Fibroblast of skin of left biceps (primary cell): ENCODE data around the gene NEURL1.
"Not testable (repeated sequence)": the region's sequence is repeated elsewhere in the genome, so short reads cannot be mapped to it uniquely, and the experiment has no call there.

Experiments used
- DNase-seq, 2 experiments: peaks; one replicate each; pipeline ENCODE4 v3.0.0-alpha.2; 2013; ENCODE audit warnings: low read depth in 2 of 2

NEURL1 gene

DNA sequence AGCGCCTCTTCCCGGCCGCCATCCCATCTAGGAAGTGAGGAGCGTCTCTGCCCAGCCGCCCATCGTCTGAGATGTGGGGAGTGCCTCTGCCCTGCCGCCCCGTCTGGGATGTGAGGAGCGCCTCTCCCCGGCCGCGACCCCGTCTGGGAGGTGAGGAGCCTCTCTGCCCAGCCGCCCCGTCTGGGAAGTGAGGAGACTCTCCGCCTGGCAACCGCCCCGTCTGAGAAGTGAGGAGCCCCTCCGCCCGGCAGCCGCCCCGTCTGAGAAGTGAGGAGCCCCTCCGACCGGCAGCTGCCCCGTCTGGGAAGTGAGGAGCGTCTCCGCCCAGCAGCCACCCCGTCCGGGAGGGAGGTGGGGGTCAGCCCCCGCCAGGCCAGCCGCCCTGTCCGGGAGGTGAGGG is 113.5 kb downstream of the NEURL1 start:
- DNase-seq: not testable (repeated sequence)

DNA sequence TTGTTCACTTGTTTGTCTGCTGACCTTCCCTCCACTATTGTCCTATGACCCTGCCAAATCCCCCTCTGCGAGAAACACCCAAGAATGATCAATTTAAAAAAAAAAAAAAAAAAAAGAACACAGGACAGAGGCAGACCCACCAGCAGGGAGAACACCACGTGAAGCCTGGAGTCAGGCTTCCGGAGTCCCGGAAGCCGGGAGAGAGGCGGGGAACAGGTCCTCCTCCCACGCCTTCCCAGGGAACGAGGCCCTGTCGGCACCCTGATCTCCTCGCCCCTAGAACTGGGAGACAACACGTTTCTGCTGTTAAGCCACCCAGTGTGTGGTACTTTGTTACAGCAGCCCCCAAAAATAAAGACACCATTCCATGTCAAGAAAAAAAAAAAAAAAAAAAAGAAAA is 114.6 kb downstream of the NEURL1 start:
- DNase-seq: not testable (repeated sequence)

DNA sequence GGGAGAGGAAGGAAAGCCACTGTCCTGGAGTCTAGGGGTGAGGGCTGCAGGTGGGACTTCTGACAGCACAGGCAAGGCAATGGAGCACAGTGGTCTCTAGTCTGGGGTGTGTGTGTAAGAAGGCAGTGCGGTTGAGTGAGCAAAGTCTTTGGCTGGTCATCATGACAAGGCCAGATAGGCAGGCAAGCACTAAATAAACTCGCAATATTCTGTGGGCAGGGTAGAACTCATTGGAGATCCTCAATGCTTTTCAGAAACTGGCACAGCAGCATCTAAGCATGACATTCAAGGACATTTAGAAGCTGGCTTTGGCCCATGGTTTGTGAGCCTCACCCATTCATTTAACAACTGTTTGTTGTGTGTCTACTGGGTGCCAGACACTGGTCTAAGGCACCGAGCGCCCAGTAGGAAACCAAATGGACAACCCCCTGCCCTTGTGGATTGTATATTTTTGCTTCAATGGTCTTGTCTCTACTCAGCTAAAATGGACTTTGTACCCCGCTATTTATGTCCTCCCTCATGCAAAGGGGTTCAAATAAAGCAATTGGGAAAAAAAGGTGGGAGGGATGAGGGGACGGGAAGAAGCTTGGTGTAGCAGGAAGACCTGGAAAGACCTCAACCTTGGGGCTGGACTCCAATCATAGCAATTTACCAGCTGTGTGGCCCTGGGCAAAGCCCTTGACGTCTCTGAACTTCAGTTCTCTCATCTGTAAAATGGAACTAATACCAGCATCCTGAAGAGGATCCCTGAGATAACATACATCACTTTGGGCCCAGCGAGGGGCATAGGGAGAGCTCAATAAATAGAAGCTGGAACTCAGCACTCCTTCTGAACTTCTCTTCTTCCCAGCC is 116.0 kb downstream of the NEURL1 start:
- no peak for DNase-seq

DNA sequence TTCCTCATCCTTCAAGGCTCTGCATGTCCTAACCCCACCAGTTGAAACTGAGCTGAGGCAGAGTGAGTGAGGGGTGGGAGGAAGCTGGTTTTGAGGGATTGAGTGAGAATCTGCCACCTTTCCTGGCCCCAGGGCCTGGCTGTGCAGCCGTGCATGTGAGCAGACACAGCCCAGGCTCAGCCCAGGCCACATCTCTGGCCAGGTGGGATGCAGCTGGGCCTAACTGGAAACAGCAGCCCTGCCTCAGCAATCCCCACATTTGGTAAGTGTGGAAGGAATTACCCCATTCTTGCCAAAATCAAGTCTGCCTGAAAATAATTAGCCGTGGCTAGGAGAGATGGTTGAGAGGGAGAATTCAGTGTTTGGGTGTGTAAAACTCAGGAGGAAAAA is 116.6 kb downstream of the NEURL1 start:
- no peak for DNase-seq

DNA sequence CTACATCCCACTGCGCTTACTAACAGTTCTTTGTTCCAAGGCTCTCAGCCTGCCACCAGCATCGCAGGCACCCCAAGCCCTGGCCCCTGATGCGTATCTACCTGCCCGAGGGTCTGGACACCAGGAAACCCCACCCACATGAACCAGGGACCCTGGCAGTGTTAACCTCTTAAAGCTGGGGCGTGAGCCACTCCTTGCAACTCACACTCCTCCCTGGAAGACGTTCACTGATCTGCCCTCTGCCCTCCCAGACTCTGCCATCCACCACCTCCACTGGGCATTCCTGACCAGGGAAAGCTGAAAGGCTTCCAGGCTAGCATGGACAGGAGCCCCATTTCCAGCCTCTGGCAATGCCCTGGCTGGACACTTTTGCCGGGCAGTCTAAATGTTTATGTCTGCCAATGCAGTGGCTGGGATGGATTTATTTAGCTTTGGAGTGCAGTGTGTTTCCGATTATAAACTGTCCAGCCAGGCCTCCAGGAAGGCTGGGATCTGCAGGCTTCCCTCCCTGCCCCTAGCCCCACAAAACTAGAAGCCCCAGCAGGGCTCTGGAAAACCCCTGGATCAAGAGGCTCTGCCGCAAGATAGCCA is 117.5 kb downstream of the NEURL1 start:
- no peak for DNase-seq

DNA sequence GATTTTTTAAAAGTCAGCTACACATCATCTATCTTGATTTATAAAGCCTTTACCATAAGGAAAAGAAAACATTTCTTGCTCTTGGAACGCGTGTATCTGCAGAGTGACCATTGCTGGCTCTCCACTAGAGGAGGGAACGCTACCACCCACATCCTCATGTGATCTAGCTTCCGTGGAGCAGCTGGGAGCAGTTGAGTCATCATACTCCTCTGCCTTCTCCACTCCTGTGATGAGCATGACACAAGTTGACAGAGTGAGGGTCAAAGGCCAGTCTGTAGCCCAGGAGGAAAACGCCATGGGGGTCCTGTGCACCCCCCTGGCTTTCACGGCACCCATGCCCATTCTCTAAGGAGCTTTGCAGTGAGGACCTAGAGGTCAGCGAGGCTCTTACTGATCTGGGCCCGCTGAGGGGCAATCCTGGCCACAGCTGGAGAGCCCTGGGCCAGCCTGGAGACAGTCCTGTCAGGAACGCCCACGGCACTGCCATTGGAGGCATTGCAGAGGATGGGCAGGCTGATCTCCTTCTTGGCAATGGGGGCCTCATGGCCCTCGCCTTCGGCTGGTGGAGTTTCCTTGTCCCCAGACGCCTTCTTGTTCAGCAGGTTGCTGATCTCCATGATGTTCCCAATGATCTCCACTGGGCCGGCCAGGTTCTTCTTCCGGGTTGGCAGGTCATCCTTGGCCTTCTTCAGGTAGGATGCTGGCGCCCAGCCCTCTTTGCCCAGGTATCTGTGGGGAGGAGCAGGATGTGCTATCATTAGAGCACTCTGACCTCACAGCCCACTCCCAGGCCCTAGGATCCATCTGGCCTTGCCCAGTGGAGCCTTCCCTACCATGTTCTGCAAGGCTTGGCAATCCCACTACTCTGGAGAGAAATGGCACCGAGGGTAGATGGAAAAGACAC is 119.2 kb downstream of the NEURL1 start:
- DNase-seq: no peak

DNA sequence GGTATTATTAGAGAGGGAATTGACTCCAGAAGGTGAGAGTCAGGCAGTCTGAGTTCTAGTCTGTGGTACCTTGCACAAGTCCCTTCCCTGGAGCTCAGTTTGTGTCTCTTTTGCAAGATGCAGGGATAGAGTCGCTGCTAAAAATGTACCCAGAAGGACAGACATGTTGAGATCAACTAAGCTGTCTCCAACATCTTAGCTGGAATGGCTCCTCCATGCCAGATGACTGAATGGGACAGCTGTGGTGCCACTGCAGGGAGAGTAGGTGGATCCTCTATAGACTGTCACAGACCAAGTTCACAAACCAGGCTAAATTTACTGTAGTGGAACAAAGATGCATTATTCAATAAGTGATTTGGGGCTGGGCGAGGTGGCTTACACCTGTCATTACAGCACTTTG is 120.1 kb downstream of the NEURL1 start:
- no peak for DNase-seq

DNA sequence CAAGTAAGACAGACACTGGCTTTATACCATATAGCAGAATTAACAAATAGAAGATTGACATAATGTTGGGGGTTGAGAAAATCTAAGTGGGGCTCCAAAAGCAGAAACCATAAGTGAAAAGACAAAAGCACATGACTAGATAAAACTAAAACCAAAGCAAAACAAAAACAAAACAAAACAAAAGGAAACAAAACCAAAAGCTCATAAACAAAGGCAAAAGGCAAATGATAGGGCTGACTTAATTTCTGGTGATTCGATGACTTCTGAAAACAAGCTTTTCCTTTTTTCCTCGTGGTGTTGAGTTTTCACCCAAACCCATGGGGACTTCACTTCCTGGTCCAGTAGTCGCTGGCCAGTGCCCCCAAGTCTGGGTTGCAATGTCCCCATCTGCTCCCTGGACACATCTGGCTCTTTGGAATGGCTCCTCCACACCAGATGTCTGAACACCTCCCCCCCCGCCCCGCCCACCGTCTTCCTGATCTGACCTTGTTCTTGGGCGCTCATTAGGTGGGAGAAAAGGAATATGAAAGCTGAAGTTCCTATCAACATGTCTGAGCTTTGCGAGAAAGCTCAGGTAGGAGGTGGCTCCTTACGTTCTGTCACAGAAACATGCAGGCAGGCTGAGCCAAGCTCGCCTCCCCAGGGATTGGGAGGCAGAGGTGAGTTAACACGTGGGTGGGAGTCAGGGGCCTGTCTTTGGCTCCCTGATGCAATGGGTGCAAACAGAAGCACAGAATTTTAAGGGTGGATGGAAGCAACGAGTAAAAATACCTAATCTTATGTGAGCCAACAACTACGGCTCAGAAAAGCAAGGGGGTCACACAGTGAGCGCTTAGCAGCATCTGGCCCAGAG is 121.0 kb downstream of the NEURL1 start:
- no peak for DNase-seq

DNA sequence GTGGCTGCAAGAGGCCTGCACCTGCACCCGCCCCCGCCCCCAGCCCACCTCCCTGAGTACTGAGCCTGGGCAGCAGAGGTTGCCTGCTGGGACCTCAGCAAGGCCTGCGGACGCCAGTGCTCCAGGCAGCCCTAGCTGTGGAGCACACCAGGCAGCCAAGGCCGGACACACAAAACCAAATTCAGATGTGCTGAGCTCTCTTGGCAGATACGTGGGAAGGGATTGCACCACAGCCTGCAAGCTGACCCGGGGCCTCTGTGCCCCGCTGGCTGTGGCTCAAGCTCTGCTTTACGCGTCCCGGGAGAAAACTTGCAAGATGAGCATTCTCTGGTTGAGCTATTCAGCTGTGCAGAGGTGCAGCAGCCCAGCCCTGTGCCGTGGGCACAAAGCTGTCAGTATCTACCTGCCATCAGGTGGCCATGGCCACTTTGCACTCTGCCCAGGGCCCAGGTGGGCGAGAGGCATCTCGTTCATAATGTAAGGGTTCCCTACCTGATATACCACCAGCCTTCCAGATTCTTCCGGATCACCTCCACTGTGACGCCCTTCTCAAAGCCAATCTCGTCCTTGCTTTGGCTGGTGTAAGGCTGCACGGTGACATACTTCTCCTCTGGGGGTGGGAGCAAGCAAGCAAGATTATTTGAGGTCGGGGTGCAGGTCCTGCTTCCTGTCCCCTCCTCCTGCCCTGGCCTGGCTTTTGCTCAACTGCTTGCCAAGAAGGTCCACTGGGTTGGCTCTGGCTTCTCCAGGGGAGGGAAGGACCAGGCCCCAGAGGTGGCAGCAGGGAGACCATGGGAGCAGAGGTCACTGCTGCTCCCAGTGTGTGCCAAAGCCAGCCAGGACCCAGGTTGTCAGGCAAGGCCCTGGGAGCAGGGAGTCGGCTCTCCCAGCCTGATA is 123.4 kb downstream of the NEURL1 start:
- DNase-seq: peak; percentile 58 to 62

DNA sequence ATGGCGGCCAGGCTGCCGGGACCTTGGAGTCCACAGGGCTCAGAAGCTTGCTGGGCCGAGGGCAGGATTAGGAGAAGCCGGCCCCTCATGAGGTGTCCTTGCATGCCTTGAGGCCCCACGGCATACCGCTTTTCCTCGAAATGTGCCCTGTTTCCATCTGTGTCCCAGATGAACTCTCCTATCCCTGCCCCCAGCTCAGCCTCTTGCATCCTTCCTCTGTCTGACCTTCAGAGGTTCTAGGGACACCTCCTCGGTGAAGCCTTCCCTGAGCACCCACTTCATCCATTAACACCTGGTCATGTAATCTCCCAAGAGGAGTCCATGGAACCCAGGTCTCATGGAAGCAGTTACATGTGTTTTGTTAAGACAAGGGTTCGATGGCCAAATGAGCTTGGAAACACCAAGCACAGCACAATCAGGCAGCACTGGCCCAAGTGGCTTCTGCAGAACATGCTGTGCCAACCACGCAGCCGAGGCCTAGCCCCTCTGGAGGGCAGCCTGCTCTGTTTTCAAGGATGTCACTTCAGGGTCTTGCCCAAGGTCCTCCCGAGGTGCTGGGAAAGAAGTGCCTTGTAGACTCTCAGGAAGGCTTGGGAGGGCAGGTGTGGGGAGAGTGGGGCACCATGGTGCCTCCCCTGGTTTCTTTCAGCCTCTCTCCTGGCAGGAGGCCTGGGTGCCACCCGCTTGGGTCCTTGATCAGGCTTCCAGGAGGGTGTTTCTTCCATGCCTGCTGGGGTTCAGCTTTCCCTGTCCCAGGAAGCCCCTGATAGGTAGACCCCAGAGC is 124.3 kb downstream of the NEURL1 start:
- DNase-seq: no peak

DNA sequence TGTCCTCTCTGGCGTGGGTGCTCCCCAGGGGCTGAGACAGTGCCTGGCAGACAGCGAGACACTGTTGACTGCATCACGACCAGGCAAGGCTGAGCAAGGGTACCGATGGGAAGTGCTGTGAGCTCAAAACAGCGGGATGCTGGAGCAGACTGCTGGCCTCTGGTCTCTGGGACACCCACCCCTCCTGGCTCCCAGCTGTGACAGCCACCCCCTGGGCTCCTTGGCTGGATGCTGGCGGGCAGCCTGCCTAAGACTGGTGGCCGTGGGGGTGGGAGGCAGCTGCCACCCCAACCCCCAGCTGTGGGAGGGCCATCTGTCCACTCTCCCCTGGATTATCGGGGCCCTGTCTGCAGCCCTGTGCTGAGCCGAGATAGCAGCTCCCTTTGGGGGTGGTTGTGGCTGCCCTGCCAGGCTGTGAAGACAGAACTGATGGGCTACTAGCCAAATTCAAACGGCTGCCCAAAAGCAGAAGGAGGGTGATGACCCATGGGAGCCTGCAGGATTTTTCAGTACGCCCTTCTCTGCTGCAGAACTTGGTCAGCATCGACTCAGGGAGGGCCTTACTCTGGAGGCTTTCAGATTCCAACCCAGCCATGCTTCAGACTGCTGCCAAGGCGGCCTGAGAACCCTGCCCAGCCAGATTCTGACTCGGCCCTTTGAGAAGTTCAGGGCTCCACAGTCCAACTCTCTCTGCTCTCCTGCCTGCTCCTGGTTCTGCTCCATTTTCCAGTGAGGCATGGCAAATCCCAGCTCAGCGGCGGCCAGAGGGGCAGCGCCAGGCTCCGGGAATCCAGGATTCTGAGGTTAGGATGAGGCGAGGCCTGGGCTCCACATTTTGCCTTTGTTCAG is 125.3 kb downstream of the NEURL1 start:
- DNase-seq: no peak

DNA sequence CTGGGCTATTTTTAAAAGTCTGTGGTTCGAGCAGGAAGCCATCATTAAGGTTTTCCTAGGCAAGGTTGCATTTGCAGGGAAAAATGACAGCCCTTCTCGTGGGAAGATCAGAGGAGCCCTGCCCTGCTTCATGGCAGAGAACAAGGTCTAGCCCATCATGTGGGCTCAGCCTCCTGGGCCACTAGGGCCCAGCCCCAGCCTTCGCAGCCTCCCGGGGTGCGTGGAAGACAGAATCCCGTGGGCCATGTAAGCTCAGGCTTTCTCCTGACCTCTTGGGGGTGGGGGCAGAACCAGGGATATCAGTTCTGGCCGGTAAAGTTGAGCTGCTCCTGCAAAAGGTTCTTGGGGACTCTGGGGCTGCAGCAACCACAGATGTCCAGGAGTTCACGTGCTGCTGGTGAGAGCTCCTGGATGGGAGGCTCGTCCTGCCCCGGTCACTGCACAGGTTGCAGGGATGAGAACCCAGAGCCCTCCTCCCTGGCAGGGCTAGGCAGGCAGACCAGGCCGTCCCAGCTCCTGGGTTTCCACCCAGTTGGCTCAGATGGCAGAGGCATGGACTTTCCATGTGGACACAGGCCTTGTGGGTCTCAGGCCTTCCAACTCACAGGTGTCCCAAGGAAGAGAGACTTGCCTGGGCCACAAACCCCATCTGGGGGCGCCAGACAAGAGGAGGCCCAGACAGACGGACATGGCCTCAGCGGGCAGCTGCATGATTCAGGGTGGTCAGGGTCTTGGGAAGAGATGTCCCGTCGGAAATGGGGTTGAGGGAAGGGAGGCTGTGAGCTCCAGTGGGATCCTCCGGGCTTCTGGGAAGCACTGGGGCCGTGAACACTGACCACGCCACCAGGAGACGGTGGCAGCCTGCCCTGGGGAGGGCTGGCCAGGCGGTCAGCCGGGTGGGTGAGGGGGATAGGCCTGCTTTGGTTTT is 126.2 kb downstream of the NEURL1 start:
- no peak for DNase-seq

DNA sequence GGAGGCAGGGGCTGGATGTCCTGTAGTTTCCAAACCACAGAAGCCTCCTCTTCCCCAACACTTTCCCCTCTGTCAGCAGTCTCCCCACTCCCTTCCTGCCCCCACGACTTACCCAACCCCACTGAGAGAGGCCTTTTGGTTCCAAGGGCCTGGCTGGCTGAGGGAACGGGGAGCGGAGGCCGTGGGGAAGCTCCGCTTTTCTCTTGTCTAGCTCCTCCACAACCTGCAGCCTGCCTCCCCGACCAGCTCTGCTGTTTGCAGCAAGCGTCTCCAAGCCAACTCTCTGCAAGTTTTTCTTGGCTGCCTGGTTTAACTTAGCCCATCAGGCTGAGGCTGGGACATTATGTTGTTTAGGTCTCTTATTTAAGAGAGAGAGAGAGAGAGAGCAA is 126.8 kb downstream of the NEURL1 start:
- no peak for DNase-seq

DNA sequence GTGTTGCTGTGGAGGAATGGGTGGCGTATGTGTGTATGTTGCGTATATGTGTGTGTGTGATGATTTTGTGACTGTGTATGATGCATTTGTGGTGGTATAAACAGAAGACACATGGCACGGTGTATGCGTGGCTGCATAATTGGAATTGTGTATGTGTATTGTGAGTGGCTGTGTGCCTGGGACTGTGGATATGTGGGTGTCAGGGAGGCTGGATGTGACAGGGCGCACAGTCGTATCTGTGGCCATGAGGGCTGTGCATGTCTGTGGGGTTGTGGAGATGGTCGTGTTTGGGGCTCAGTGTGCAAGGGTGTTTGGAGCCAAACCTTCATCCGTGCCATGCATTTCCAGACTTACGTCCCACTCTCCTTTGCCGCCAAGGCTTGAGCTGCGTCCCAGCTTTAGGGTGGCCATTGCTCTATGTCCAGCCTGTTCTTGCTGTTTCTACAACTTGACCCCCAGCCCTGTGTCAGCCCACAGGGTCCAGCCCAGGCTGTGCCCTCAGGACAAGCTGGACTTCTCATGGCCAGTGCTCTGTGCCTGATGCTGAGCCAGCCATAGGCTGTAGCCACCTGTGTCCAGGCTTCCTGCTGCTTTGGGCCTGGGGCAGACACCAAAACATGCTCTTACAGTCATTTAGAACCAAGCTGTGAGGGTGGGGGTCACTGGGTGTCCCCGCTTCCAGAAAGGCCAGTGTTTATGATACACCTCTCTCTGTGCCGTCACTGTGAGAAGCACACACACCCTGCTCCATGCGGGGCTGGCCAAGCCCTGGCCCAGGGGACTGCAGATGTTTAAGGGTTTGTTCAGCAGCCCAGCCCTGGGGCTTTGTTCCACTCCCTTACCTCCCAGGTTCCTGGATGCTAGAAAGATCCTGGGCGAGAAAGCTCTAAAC is 127.6 kb downstream of the NEURL1 start:
- DNase-seq: no peak

DNA sequence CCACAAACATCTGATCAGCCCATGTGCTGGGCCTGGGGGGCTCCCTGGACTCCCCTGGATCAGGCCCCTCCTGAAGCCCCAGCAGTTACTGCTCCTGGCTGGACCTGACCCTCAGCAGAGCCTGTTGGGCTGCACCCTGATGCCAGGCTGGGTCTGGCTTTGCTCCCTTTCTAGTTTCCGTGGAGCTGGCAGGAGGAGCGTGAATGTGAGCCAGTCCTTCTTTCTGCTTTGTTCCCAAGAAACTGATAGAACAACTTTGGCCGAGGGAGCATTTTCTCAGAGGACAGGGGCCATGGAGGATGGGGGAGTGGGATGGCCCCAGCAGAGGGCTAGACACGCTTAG is 128.2 kb downstream of the NEURL1 start:
- DNase-seq: no peak

DNA sequence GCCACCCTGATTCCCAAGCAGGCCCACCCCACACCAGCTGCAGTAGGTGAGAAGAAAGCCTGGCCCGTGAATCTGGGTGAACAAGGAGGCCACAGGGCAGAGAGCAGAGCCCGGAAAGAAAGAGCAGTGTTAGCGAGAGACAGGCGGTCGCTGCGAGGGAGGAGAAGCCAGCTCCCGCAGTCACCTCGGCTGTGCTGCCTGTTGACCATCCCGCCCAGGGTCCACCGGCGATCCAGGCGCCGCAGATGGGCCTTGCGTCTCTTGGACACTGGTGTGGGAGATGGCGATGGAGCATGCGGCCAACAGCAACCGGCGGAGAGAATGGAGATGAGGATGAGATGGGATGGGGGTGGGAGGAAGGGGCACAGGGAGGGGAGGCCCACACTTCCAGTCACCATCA is 128.8 kb downstream of the NEURL1 start:
- DNase-seq: no peak
